ENCODE data around the gene CMTM6. TPM values are rescaled to one million over a fixed set of nuclear protein-coding genes. Genes with fewer than 3 reads are reported as not detected.

The CMTM6 gene
- total and polyA plus RNA-seq, 9 of the 15 experiments (the other 6 are each of a cell fraction or from before 2014, with no cell fraction given), result 8.9 to 39.7 (median 19.5) TPM

GRCh38 chr3:32455609-32456428 is 46.8 kb downstream of the CMTM6 start:
- FAIRE-seq, result no peak
- TF ChIP-seq USF2 (CRISPR knock-in tag; IDR thresholded peaks at IDR 0.05) (no peak), NR2F6 (CRISPR knock-in tag; IDR thresholded peaks at IDR 0.05) (no peak), CSDE1 (IDR thresholded peaks at IDR 0.05) (no peak), DACH1 (IDR thresholded peaks at IDR 0.05; ENCODE audit: partially characterized antibody) (no peak), EWSR1 (IDR thresholded peaks at IDR 0.05; ENCODE audit: borderline replicate concordance, low read depth, partially characterized antibody) (no peak), ZBTB17 (CRISPR knock-in tag; IDR thresholded peaks at IDR 0.05) (no peak), KAT7 (CRISPR knock-in tag; IDR thresholded peaks at IDR 0.05; ENCODE audit: borderline replicate concordance) (no peak), RERE (CRISPR knock-in tag; IDR thresholded peaks at IDR 0.05; ENCODE audit: borderline replicate concordance) (no peak), ZNF586 (CRISPR knock-in tag; conservative IDR thresholded peaks at IDR 0.05) (no peak), CCAR2 (IDR thresholded peaks at IDR 0.05; ENCODE audit: low read depth, low read length) (no peak), AFF4 (CRISPR knock-in tag; IDR thresholded peaks at IDR 0.05) (no peak)

More at GRCh38 chr3:32455609-32456428, 46.8 kb downstream of the CMTM6 start:
- DNase-seq (ENCODE audit: extremely low read depth in 1 of 4, low spot score in 3 of 4), result peak in 1 of 4 experiments; percentile 5
- Histone ChIP-seq H3K4me1 (replicated peaks in 1 of 2; ENCODE audit: control insufficient read depth in 2 of 2, insufficient read depth in 2 of 2, low read length in 2 of 2) (peaks cover 0 to 18% of the 10 kb centered on the region in 2 experiments; a peak in 3 of 5 replicates), H3K27ac (ENCODE audit: extremely low read depth, low read depth, low read length) (no peak overlapping the region), H3K9me3 (replicated peaks; ENCODE audit: control insufficient read depth, insufficient read depth, low read depth, low read length) (no peaks in the 10 kb centered on the region), H3K27me3 (ENCODE audit: control insufficient read depth in 2 of 2, insufficient read depth in 2 of 2, low read length in 2 of 2) (peaks cover 34 to 70% of the 10 kb centered on the region in 2 experiments; a peak in 4 of 5 replicates), H3K79me2 (ENCODE audit: control insufficient read depth, insufficient read depth, low read length) (no peaks in the 10 kb centered on the region), H3K4me2 (ENCODE audit: insufficient read depth, low read length) (no peak overlapping the region; the same call in 1 of the 2 replicates), H2AFZ (ENCODE audit: low read depth, low read length) (no peak overlapping the region), H4K20me1 (replicated peaks; ENCODE audit: control insufficient read depth, insufficient read depth, low read length) (no peaks in the 10 kb centered on the region), H3K4me3 (no peak overlapping the region), H3K36me3 (ENCODE audit: control insufficient read depth, insufficient read depth, low read length) (no peaks in the 10 kb centered on the region), H3K9me1 (ENCODE audit: control insufficient read depth, insufficient read depth, low read length) (no peaks in the 10 kb centered on the region), H3K9ac (ENCODE audit: insufficient read depth in 1 of 2, low read depth in 2 of 2, low read length in 2 of 2) (no peak overlapping the region; a peak in 1 of 4 replicates)
- 9% methylated on average over 15 of the region's 15 CpGs for WGBS (ENCODE audit: insufficient coverage, low coverage, missing lambda C conversion rate)
- intact Hi-C loops (cut with micrococcal nuclease) (no loop called here), in situ Hi-C loops (cut with MboI) (no loop called here)
- ChIA-PET CTCF (ENCODE audit: low intra/inter-chr PET ratio) (no interaction called here), POLR2A (interaction anchor here (0.7 to 1.5 kb wide), 5 partner anchors 10 to 40 kb away, joined by 3 to 4 read pairs (median 3); no protein-coding TSS in a partner anchor)
- ATAC-seq, result no peak
- no TSS peak for BruUV-seq (replicated peaks)

Data from K562 (cell line).